Right forelimb (tissue), 1 donor: ENCODE measurements around the gene TMC7.

Source experiments
- DNase-seq: peaks from one replicate; pipeline ENCODE4 v3.0.0-alpha.2; 2018

Gene TMC7

DNA sequence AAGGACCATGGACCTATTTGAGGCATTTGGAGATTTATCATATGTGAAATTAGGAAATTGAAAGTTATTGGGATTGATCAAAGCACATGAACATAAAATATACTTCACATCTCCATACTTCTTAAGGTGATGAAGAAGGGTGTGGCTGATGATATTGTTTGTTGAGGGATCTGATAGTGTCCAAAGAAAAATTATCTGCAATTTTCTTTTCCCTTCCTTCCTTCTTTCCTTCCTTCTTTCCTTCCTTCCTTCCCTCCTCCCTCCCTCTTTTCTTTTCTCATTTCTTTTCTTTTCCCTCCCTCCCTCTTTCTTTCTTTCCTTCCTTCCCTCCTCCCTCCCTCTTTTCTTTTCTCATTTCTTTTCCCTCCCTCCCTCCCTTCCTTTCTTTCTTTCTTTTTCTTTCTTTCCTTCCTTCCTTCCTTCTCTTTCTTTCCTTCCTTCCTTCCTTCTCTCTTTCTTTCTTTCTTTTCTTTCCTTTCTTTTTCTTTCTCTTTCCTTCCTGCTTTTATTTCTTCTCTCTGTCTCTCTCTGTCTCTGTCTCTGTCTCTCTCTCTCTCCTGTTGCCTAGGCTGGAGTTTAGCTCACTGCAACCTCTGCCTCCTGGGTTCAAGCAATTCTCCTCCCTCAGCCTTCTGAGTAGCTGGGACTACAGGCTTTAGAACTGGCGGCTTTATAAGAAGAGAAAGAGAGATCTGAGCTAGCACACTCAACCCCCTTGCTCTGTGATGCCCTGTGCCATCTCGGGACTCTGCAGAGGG is 109.1 kb downstream of the TMC7 start:
- DNase-seq, result no peak

DNA sequence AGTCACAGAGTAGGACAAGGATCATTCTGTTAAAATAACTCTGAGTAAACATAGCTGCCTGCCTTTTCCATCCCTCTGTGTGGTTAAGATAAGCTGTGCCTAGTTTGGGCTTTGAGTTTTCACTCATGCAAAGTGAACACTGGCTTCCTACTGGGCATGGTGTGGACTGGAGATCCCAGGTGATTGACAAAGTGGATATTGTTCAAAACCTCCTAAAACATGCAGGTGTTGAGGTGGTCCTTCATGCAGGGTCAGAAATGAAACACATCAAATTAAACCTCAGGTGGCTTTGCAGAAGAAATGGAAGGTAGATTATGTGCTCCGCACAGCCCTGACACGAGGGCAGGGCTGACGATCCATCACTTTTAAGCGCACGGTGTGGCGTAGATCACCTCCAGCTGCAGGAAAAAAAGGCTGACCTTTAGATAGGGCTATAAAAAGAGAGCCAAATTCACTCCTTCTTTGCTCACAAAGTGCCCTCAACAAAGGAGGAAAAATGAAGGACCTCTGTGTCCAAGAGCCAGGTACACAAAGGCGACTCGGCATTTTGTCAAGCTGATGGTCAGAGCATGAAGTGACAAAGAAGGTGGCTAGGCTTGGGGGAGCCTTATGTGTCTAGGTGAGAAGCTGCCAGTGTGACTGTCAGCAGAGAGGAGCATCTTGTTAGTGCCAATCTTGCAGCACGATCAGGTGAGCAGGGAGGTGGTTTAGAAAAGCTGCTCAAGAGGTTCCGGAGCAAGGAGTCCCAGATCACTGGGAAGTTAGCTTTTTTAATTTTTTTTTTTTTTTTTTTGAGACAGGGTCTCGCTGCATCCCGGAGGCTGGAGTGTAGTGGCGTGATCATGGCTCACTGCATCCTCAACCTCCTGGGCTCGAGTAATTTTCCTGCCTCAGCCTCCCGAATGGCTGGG is 110.2 kb downstream of the TMC7 start:
- DNase-seq, result no peak

DNA sequence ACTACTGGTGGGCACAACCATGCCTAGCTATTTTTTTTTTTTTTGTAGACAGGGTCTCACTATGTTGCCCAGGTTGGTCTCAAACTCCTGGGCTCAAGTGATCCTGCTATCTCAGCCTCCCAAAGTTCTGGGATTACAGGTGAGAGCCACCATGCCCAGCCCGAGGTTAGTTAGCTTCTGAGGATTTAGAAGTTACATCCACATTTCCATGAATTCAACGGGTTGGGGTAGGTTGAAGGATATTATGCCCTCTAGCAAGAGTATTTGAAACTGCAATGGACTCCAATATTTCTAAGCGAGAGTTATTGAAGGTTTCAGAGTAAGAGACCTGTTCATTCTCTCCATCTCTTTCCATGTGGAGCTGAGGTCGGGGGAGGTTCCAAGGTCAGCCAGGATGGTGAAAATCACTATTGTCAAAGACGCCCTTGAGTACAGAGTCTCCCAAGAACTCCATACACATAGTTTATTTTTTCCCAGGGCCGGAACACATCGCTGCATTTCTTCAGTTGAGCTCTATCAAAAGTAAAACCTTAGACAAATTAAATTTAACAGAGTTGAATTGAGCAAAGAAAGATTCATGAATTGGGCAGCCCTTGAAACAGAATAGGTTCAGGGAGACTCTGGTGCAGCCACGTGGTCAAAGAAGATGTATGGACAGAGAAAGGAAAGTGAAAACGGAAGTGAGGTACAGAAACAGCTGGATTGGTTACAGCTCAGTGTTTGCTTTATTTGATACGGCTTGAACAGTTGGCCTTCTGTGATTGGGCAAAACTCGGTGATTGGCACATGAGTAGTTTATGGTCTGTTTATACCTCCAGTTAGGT is 111.0 kb downstream of the TMC7 start:
- no peak for DNase-seq

DNA sequence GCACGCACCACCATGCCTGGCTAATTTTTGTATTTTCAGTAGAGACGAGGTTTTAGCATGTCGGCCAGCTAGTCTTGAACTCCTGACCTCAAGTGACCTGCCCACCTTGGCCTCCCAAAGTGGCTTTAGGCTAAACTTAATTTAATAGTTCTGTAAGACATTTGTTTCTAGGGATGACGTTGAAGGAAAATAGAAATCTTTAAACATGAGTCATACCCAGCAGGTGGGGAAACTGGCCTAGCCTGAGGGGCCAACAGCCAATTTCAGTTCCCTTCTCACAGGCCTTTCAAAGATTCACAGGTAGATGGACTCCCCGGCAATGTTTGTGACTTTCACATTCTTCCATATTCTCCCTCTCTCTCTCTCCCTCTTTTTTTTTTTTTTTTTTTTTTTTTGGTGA is 111.9 kb downstream of the TMC7 start:
- DNase-seq, result no peak

DNA sequence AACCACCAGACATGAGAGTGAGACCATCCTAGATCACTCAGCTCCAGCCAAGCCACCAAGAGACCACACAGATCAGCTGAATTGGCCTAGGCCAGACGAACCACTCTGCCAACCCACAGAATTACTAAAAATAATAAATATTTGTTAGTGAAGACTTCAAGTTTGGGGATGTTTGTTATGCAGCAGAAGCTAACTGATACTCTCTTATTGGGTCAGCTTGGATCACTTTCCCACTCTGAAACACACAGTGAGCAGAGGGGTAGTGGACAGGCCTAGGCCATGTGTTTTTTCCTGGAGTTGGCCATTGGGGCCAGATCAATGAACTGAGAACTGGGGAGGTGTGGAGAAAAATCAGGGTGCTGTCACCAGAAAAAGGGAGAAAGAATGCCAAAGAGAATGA is 114.4 kb downstream of the TMC7 start:
- no peak for DNase-seq

DNA sequence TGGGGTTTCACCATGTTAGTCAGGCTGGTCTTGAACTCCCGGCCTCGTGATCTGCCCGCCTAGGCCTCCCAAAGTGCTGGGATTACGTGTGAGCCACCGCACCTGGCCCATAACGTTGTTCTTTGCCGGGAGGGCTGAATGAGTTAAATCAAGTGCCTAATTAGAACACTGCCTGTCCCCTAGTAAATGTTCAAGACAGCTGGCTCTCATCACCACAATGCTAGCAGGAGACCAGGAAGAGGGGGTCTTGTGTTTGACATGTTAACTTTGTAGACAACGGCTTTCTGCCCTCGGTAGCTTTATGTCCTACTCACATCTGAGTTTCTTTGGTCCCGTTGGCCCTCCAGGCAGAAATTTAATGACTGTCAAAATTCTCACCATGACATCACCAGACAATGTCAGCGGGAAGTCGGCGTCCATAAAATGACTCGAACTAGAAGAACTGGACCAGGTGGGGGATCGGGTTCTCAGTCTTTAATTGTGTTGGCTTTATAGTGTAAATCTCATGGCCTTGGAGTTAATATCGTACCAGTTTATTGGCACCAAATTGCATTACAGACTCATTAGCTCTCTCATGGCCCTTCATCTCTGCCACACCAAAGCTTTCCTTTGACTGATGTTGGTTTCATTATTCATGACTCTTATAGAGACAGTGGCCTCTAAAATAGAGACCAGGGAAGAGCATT is 118.6 kb downstream of the TMC7 start:
- DNase-seq, result no peak

DNA sequence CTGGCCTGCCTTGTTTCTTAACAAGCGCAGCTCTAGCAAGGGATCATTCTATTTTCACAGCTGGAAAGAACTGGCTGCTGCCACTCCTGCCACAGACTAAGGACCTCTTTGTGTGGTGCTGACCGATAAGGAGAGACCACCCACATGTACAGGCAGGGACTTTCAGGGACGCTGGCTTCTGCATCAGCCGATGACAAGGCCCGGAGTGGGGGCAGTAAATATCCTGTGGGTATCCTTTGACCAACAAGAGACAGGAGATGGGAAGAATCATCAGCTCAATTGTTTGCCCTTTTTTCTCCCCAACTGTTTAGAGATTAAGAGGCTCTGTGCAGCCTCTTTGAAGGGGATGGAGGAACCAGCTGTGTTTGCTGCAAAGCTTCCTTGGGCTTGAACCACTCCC is 120.9 kb downstream of the TMC7 start:
- DNase-seq, result no peak

DNA sequence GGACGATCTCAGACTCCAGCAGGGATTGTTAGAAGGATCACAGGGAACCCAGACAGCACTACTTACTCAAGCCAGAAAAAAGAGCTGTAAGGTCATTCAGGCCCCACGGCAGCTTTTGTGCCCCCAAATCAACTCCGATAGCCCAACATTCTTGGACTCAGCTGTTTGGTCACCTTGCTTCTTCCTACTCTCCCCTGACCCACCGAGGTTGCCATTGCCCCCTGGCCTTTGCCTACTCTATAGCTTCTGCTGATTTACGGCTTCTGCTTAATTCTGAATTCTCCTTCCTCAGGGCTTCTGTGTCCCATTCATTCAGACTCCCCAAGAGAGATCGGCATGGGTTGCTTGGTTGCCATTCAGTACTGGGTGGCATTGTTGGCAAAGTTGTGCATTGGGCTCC is 121.4 kb downstream of the TMC7 start:
- no peak for DNase-seq

DNA sequence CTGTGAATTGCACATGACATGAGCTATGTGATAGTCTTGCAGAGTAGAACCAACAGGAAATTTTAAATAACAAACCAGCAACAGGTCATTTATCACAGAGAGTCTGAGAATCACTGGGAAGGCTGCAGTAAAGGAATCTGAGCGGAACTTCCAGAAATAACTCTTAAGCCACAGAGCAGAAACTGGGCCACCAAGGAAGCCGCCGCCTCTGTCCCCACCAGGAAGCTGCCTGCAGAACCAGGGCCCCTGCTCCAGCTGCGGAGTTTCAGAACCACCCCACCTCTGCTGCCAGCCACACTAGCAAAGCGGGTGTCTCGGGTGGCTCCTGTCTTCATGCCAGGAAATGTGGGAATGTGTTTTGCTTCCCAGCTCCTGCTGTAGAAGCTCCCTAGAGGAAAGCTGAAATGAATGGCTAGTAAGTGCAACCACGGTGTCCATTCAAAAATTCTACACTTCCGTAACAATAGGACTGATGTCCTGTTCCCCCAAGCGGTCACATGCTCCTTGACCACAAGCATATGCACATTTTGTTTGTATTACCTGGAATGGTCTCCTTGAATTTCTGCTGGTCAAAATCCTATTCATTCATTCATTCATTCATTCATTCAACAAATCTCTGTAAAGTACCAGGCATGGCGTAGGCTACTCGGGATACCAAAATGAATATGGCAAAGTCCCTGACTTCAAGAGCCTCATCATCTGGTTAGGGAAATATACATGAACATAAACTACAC is 122.3 kb downstream of the TMC7 start:
- DNase-seq, result no peak

DNA sequence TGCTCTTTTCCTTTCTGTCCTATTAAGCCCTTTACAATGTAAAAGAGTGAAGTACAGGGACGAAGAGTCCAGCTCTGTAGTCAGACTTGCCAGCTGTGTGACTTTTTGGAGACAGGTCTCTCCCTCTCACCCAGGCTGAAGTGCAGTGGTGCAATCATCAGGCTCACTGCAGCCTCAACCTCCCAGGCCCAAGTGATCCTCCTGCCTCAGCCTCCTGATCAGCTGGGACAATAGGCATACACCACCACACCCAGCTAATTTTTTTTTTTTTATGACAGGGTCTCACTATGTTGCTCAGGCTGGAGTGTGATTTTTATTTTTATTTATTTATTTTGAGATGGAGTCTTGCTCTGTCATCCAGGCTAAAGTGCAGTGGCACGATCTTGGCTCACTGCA is 122.9 kb downstream of the TMC7 start:
- no peak for DNase-seq

DNA sequence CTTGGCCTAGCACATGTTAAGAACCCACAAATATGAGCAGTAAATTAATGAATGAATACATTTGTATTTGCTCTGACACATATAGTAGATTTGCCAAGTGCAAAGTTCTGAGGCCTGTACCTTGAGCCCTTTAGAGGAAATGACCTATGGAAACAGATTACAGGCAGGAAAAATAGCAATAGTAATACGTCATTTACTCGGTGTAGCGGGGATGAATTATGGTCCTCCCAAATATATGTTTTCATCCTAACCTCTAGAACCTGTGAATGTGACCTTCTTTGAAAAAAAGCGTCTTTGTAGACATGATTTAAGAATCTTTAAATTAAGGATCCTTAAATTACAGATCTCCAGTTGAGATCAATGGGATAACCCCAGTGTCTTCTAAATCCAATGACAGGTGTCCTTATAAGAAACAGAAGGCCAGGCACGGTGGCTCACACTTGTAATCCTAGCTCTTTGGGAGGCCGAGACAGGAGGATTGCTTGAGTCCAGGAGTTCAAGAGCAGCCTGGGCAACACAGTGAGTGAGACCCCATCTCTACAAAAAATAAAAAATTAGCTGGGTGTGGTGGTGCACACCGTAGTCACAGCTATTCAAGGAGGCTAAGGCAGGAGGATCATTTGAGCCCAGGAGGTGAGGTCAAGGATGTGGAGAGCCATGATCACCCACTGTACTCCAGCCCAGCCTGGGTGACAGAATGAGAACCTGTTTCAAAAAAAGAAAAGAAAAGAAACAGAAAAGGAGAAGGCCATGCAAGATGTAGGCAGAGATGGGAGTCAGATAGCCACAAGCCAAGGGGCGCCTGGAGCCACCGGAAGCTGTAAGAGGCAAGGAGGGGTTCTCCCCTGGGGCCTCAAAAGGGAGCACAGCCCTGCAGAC is 124.9 kb downstream of the TMC7 start:
- no peak for DNase-seq

DNA sequence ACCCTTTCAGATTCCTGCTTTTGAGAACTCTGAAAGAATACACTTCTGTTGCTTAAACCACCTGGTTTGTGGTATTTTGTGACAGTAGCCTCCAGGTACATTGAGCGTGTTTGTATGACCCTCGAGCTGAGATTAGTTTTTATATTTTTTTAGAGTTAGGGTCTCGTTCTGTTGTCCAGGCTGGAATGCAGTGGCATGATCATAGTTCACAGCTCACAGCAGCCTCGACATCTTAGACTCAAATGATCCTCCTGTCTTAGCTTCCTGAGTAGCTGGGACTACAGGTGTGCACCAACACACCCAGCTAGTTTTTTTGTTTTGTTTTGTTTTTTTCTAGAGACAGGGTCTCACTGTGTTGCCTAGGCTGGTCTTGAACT is 125.5 kb downstream of the TMC7 start:
- DNase-seq, result no peak

DNA sequence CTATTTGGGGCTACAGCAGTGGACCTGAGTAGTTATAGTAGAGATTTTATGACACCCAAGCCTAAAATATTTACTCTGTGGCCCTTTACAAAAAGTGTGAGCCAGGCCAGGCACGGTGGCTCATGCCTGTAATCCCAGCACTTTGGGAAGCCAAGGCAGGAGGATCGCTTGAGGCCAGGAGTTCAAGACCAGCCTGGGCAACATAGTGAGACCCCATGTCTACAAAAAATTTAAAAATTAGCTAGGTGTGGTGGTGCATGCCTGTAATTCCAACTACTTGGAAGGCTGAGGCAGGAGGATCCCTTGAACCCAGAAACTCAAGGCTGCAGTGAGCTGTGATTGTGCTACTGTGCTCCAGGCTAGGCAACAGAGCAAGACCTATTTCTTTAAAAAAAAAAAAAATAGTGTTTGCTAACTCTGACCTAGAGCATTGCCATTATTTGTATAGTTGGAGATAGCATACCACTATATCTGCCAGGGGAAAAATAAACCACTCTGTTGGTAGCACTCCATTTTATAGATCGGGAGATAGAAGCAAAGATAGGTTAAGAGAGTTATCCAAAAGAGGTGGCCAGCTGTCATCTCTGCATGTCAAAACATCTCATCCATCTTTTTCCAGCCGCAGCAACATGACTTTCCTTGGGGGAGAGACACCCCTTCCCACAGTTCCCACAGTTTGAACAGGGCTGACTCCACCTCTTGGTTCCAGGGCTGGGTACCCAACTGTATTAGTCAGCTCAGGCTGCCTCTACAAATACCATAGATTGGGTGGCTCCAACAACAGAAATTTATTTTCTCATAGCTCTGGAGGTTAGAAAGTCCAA is 127.0 kb downstream of the TMC7 start:
- DNase-seq, result no peak

DNA sequence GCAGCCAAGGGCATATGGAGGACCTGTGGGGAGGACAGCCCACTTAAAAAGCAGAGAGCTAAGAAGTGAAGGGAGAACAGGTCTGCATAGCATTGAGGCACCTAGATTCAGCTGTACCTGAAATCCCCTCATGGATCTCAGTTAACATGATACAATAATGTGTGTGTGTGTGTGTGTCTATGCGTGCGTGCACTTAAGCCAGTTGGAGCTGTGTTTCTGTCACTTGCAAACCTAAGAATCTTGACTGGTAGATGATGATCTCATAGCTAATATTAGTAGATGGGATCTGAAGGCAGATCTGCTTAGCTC is 128.3 kb downstream of the TMC7 start:
- DNase-seq, result no peak
